Aorta (tissue), 5 donors: ENCODE measurements around the gene ARHGEF10L. TPM values are rescaled to one million over a fixed set of nuclear protein-coding genes. Genes with fewer than 3 reads are reported as not detected.

ENCODE experiments used
- ATAC-seq: fragments of 200-7000 bp; cut with Tn5 transposase; one replicate; pipeline ENCODE4 v1.9.1; 2022; ENCODE audit warnings: moderate library complexity; ENCODE audit not compliant: low FRiP score
- DNase-seq, 2 donors: peaks; one replicate each; pipeline ENCODE4 v3.0.0-alpha.2; 2020
- H3K27ac ChIP-seq, 2 donors: one replicate each; pipeline ENCODE4 v1.5.1; 2013; ENCODE audit warnings: low read length in 2 of 2, mild to moderate bottlenecking in 2 of 2, moderate library complexity in 2 of 2, control low read depth in 1 of 2, inconsistent platforms in 1 of 2, low read depth in 1 of 2
- H3K27me3 ChIP-seq, 2 donors: one replicate each; pipeline ENCODE4 v1.6.1; 2013; ENCODE audit warnings: control low read depth in 1 of 2, low read length in 1 of 2, mild to moderate bottlenecking in 1 of 2, moderate library complexity in 1 of 2; ENCODE audit not compliant: insufficient read depth in 2 of 2, control insufficient read depth in 1 of 2
- H3K36me3 ChIP-seq, 2 donors: one replicate each; pipeline ENCODE4 v1.6.1; 2013; ENCODE audit warnings: control low read depth in 1 of 2, low read length in 1 of 2, mild to moderate bottlenecking in 1 of 2; ENCODE audit not compliant: insufficient read depth in 2 of 2, control insufficient read depth in 1 of 2
- H3K4me1 ChIP-seq, 2 donors: one replicate each; pipeline ENCODE4 v1.6.1; 2013; ENCODE audit warnings: low read length in 2 of 2, control low read depth in 1 of 2, mild to moderate bottlenecking in 1 of 2, moderate library complexity in 1 of 2; ENCODE audit not compliant: insufficient read depth in 2 of 2, control insufficient read depth in 1 of 2
- H3K4me3 ChIP-seq, 2 donors: one replicate each; pipeline ENCODE4 v1.5.1; 2013; ENCODE audit warnings: low read length in 2 of 2, control low read depth in 1 of 2, mild to moderate bottlenecking in 1 of 2
- H3K9me3 ChIP-seq: one replicate; pipeline ENCODE4 v1.6.1; 2013; ENCODE audit warnings: mild to moderate bottlenecking, low read length; ENCODE audit not compliant: control insufficient read depth
- WGBS, 2 donors: extraction: QIAGEN DNeasy Blood & Tissue Kit; methylation state at CpG; one replicate each; pipeline ENCODE4 v1.1.7; 2013; 5-methylcytosine and 5-hydroxymethylcytosine counted together
- intact Hi-C, 2 donors: fragments of 100-400 bp; cut with DNase I; formaldehyde crosslinking; loops; one replicate each; pipeline versions ENCODE4 v1.14.2 to v1.15.0; 2022
- polyA plus RNA-seq, 2 donors: library from polyadenylated mRNA; stranded (reverse); fragments of 200-250 nt; gene quantifications; one replicate each; pipeline ENCODE4 v1.2.3, GENCODE V29; 2013
- total RNA-seq, 2 donors: library from RNA; stranded (reverse); fragmentation: NEBNext Ultra II Directional; extraction: Animal tissue kit (Norgen Biotek cat#: 25700); gene quantifications; one replicate each; pipeline ENCODE4 v1.2.1, GENCODE V29; 2021
- donor health status: healthy with polysubstance abuse.
- donor health status: Bipolar disorder and iron deficiency.
- donor health status: DM: no; HTN: no; CAD: no.
- donor health status: DM: no; HTN: no; CAD: no.
- donor health status: DM: yes; HTN: yes; CAD: no.

ARHGEF10L gene
- total and polyA plus RNA-seq, 4 donors: 24.0 to 190 (median 133) TPM

DNA sequence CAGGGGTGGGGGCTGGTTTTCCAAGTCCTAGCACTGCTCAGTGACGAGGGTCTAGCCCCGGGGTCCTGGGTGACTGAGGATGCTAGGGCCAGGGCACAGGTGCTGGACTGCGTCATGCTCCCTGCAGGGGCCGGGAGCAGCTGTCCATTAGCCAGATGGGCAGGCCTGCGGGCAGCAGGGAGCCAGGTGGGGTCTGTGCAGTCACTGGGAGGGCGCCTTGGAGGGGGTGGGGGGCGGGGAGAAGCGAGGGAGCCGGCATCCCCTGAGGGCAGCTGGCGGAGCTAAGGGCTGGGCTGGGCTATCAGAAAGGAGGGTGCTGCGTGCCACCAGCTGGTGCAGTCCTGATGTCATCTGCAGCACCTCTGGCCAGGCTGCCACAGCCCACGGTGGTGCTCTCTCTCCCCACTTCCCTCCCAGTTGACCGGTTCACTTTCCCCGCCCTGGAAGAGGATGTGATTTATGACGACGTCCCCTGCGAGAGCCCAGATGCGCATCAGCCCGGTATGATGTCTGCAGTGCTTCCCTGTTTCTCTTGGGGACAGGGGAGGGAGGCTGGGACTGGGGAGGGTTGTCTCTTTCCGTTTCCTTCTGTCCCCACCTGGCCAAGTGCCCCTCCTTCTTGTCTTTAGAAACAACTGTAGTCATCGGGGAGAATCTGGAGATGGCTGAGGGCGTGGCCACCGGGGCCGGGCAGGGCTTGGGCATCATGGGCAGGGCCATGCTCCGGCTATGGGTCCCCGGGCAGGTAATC, 63.8 kb downstream of the ARHGEF10L start:
- Histone ChIP-seq H3K4me1 (no peaks in the 10 kb centered on the region), H3K9me3 (no peaks in the 10 kb centered on the region), H3K27me3 (no peaks in the 10 kb centered on the region), H3K36me3 (no peaks in the 10 kb centered on the region), H3K4me3 (no peak overlapping the region), H3K27ac (peak overlapping the region; percentile 7 to 62)
- no peak for ATAC-seq
- DNase-seq: no peak
- intact Hi-C loops: no loop called here
- WGBS, 2 donors: 49 to 50% methylated on average over 22 to 26 of the region's 26 CpGs

- DNase-seq (peak; percentile 79 to 87), ATAC-seq (peak; percentile 69)
- intact Hi-C loops: loop anchor here (1.0 to 2.0 kb wide), 2 partner anchors 103 kb away; no protein-coding TSS in a partner anchor
- H3K9me3 ChIP-seq: no peaks in the 10 kb centered on the region
- H3K4me1 ChIP-seq: no peaks in the 10 kb centered on the region
- H3K27ac ChIP-seq: peak overlapping the region; percentile 29 to 58
- WGBS, 2 donors: 8 to 9% methylated on average over 15 of the region's 15 CpGs
- no peaks in the 10 kb centered on the region for H3K27me3 ChIP-seq
- peaks cover 0 to 2% of the 10 kb centered on the region in 2 donors for H3K36me3 ChIP-seq
- no peak overlapping the region for H3K4me3 ChIP-seq
Observed at GRCh38 chr1:17605582-17606344, 66.3 kb downstream of the ARHGEF10L start.

DNA sequence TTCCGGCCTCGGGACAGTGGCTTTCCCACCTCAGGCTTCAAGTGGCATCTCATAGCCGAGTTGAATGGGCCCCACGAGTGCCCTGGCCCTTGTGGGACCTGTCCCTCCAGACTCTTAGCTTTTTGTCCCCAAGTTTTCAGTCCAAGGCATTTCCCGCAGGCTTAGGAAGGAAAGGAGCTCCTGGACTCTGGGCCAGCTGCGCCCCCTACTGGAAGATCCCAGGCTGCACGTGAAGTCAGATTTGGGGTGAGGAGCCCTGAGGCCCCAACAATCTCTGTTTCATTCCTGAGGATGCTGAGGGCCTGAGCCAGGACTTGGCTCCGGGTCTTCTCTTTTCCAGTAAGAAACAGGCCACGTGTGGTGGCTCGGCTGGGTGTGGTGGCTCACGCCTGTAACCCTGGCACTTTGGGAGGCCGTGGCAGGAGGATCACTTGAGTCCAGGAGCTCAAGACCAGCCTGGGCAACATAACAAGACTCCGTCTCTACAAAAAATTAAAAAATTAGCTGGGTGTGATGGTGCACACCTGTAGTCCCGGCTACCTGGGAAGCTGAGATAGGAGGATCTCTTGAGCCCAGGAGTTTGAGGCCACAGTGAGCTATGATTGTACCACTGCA, 67.4 kb downstream of the ARHGEF10L start:
- H3K9me3 ChIP-seq: no peaks in the 10 kb centered on the region
- H3K27me3 ChIP-seq: no peaks in the 10 kb centered on the region
- peak; percentile 83 to 92 for DNase-seq
- H3K27ac ChIP-seq: peak overlapping the region in 1 of 2 donors; percentile 55
- intact Hi-C loops: loop anchor here (1.0 to 2.0 kb wide), 2 partner anchors 104 to 105 kb away; no protein-coding TSS in a partner anchor
- H3K4me3 ChIP-seq: no peak overlapping the region
- peaks cover 0 to 2% of the 10 kb centered on the region in 2 donors for H3K36me3 ChIP-seq
- ATAC-seq: peak; percentile 61
- WGBS, 2 donors: 53% methylated on average over 14 of the region's 14 CpGs
- no peaks in the 10 kb centered on the region for H3K4me1 ChIP-seq

- Histone ChIP-seq H3K27ac (no peak overlapping the region), H3K9me3 (no peaks in the 10 kb centered on the region), H3K4me3 (no peak overlapping the region), H3K27me3 (no peaks in the 10 kb centered on the region), H3K36me3 (peaks cover 0 to 2% of the 10 kb centered on the region in 2 donors), H3K4me1 (no peaks in the 10 kb centered on the region)
- WGBS, 2 donors: 81 to 82% methylated on average over 34 of the region's 34 CpGs
- ATAC-seq (no peak), DNase-seq (no peak)
- intact Hi-C loops: loop anchor here in 1 of 2 donors (2.0 kb wide), 1 partner anchor 105 kb away; no protein-coding TSS in a partner anchor
Observed at GRCh38 chr1:17607644-17608581, 68.4 kb downstream of the ARHGEF10L start.

GRCh38 chr1:17609529-17609928, 70.0 kb downstream of the ARHGEF10L start:
- no peaks in the 10 kb centered on the region for H3K9me3 ChIP-seq
- H3K27ac ChIP-seq: peak overlapping the region; percentile 8 to 25
- ATAC-seq: no peak
- intact Hi-C loops: no loop called here
- no peak for DNase-seq
- H3K4me3 ChIP-seq: no peak overlapping the region
- H3K36me3 ChIP-seq: peaks cover 0 to 6% of the 10 kb centered on the region in 2 donors
- H3K27me3 ChIP-seq: no peaks in the 10 kb centered on the region
- H3K4me1 ChIP-seq: no peaks in the 10 kb centered on the region
- 62 to 65% methylated on average over 5 of the region's 5 CpGs for WGBS, 2 donors

DNA sequence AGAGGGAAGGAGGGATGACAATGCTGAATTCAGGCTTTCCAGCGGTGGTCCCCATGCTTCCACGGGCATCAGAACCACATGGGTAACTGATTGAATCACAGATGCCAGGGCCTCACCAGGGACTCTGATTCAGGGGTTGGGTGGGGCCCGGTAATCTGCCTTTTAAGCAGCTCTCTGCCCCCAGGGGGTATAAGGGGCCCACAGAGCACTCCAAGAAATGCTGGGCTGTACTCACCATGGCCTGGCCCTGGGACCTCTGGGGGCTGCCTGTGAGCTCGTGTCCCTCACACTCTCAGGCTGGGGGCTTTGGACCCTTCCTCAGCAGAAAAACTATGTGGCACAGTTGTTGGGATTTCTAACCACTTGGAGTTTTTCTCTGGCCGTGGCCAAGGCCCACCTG, 70.6 kb downstream of the ARHGEF10L start:
- Histone ChIP-seq H3K4me1 (no peaks in the 10 kb centered on the region), H3K27ac (peak overlapping the region; percentile 8 to 25), H3K4me3 (no peak overlapping the region), H3K36me3 (peaks cover 0 to 6% of the 10 kb centered on the region in 2 donors), H3K27me3 (no peaks in the 10 kb centered on the region), H3K9me3 (no peaks in the 10 kb centered on the region)
- DNase-seq (no peak), ATAC-seq (no peak)
- 73 to 79% methylated on average over 5 of the region's 5 CpGs for WGBS, 2 donors
- intact Hi-C loops: loop anchor here in 1 of 2 donors (5.0 kb wide), 1 partner anchor 37 kb away; no protein-coding TSS in a partner anchor

GRCh38 chr1:17610713-17611112, 71.2 kb downstream of the ARHGEF10L start:
- Histone ChIP-seq H3K4me1 (no peaks in the 10 kb centered on the region), H3K36me3 (peaks cover 0 to 6% of the 10 kb centered on the region in 2 donors), H3K9me3 (no peaks in the 10 kb centered on the region), H3K4me3 (no peak overlapping the region), H3K27me3 (no peaks in the 10 kb centered on the region), H3K27ac (peak overlapping the region in 1 of 2 donors; percentile 25)
- intact Hi-C loops: loop anchor here in 1 of 2 donors (5.0 kb wide), 1 partner anchor 37 kb away; no protein-coding TSS in a partner anchor
- no peak for DNase-seq
- no peak for ATAC-seq
- WGBS, 2 donors: 22 to 25% methylated on average over 5 of the region's 5 CpGs
